CD4-positive, alpha-beta T cell treated with Interleukin-10 for 1 hour (primary cell): ENCODE measurements around the gene NACC1.
A peak's percentile ranks its signal among the peaks of the same experiment; 100 is the strongest.

Source experiments
- DNase-seq: peaks from one replicate; pipeline ENCODE4 v3.0.0-alpha.2; 2020

The NACC1 gene

GRCh38 chr19:13117772-13118423, at the start of gene NACC1:
Gene NACC1 (plus strand): TSS chr19:13118264. CDS start chr19:13135208, 16,944 bp downstream.
- peak; percentile 91 for DNase-seq

- DNase-seq, result no peak
Observed at GRCh38 chr19:13069415-13070359, 48.4 kb upstream of the NACC1 start.

- no peak for DNase-seq
Observed at GRCh38 chr19:13070425-13071140, 47.5 kb upstream of the NACC1 start.

GRCh38 chr19:13071444-13072187, 46.4 kb upstream of the NACC1 start:
- no peak for DNase-seq

GRCh38 chr19:13072188-13072908, 45.7 kb upstream of the NACC1 start:
- DNase-seq, result no peak

- DNase-seq, result no peak
Observed at GRCh38 chr19:13073263-13073662, 44.8 kb upstream of the NACC1 start.

GRCh38 chr19:13074378-13074777, 43.7 kb upstream of the NACC1 start:
- DNase-seq, result no peak

GRCh38 chr19:13076320-13076719, 41.7 kb upstream of the NACC1 start:
- DNase-seq, result no peak

GRCh38 chr19:13076787-13077186, 41.3 kb upstream of the NACC1 start:
- no peak for DNase-seq

GRCh38 chr19:13077240-13077639, 40.8 kb upstream of the NACC1 start:
- no peak for DNase-seq

- DNase-seq, result no peak
Observed at GRCh38 chr19:13078381-13078780, 39.7 kb upstream of the NACC1 start.

GRCh38 chr19:13078897-13079541, 39.0 kb upstream of the NACC1 start:
- DNase-seq, result no peak

- DNase-seq, result no peak
Observed at GRCh38 chr19:13079542-13079986, 38.5 kb upstream of the NACC1 start.

GRCh38 chr19:13082192-13083007, 35.7 kb upstream of the NACC1 start:
- no peak for DNase-seq

- no peak for DNase-seq
Observed at GRCh38 chr19:13083008-13083404, 35.1 kb upstream of the NACC1 start.

GRCh38 chr19:13083627-13084026, 34.4 kb upstream of the NACC1 start:
- DNase-seq, result no peak

GRCh38 chr19:13085666-13086065, 32.4 kb upstream of the NACC1 start:
- DNase-seq, result no peak

- DNase-seq, result no peak
Observed at GRCh38 chr19:13086341-13086740, 31.7 kb upstream of the NACC1 start.

GRCh38 chr19:13087295-13087694, 30.8 kb upstream of the NACC1 start:
- no peak for DNase-seq

GRCh38 chr19:13087795-13088537, 30.1 kb upstream of the NACC1 start:
- no peak for DNase-seq
